Fibroblast of skin of scalp (primary cell): ENCODE measurements around the gene HDAC1.
"Not testable (repeated sequence)": the region's sequence is repeated elsewhere in the genome, so short reads cannot be mapped to it uniquely, and the experiment has no call there.

Experiments used
- DNase-seq: peaks from one replicate; pipeline ENCODE4 v3.0.0-alpha.2; 2013

The HDAC1 gene

DNA sequence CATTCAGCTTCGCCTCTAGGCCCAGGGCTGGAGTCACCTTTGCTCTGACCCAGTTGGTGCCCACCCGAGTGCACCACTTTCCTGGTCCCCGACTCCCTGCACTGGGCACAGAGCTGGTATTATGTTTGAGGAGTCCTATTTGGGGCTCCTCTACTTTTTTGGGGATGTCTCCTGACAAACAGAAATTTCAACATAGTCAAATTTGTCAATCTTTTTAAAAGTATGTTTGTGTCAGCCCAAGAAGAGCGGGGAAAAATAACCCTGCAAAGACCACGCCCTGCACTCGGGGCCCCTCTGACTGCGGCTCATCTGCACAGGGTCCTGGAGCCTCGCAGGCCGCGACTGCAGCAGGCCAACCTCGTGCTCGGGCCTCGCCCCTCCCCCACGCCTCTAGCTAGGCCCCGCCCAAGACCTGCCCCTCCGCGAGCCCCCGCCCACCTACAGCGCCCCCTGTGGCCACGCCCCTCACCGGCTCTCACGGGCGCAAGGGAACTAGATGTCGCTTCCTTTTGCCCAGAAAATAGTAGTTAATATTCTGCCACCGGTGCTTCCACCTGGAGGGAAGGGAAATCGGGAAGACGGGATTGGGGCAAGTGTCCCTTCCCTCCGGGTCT lies 59.0 kb downstream of the HDAC1 start:
- peak; percentile 73 for DNase-seq

DNA sequence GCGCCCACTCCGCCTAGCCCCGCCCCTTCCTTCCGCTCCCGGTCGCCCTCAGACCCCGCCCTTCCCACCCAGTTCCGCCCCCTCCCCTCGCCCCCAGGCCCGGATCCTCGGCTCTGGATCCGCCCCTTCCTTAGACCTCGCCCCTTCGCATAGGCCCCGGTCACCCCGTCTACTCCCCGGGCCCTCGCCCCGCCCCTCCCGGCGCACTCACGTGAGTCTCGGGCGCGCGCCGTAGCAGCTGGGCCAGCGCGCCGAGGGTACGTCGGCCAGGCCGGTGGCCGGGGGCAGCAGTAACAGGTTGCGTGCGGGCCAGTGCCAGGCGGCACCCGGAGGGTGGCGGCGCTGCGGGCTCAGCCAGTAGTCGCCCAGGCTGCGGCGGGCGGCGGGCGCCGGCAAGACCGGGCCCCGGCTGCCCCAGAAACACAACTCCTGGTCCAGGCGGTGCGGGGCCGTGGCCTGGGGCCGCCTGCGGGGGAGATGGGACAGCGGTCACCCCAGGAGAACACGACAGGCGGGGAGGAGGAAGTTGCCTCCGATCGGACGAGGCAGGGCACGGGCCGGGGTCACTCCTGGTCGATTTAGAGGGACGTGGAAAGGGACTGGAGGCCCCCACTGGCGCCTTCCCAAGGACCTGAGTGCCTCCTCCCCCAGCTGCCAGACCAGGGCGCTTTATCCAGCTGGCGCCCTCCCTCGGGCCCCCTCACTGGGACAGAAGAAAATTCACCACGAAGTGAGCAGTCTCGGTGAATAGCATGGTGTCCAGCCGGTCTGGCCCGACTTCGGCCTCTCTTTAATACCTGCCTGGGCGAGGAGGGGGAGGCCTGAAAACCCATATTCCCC lies 59.7 kb downstream of the HDAC1 start:
- DNase-seq = peak; percentile 96

DNA sequence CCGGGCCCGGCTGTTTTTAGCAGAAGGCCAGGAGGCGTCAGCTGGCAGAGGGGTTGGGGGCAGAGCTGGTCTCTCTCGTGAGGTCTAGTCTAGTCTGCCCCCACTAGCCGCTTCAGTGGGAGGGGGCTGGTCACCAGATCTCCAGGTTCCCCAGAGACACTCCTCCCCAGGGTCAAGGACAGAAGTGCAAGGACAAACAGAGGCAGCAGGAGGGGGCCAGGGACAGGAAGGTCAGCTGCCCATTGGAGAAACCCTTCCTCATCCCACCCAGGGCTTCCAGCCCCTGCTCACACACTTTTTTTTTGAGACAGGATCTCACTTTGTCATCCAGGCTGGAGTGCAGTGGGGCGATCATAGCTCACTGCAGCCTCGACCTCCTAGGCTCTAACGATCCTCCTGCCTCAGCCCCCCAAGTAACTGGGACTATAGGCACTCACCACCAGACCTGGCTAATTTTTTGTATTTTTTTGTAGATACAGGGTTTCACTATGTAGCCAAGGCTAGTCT lies 60.4 kb downstream of the HDAC1 start:
- DNase-seq = no peak

DNA sequence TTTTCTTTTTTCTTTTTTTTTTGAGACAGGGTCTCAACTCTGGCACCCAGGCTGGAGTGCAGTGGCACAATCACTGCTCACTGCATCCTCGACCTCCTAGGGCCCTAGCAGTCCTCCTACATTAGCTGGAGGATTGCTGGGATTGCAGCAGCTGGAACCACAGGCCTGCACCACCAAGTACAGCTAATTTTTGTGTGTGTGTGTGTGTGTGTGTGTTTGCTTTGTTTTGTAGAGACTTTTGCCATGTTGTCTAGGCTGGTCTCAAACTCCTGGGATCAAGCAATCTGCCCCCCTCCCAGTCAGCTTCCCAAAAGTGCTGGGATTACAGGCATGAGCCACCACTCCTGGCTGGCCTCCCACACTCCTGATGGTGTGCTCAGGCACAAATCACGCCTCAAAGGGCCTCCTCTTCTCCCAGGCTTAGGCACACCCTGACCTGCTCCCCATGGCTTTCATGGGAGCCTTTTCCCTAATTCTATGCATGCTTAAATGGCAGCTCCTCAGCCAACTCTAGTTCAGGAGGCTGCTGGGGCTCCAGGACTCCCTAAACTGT lies 61.0 kb downstream of the HDAC1 start:
- no peak for DNase-seq

DNA sequence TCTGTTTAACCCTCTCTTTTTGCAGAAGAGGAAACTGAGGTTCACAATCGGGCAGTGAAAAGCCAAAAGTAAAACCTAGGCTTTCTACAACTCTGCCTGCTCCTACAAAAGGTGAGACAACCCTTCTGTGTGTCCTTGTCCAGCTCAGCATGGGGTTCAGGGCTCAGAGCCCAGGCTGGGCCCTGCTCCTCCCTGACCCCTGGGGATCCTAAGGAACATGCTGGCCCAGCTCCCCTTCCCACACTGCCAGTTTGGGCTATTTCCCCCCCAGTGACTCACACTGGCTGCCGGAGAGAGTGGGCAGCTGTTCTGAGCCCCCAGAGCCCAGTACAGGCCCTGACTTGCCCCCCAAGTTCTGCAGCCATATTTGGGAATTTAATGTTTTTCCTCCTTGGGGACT lies 61.5 kb downstream of the HDAC1 start:
- DNase-seq = no peak

DNA sequence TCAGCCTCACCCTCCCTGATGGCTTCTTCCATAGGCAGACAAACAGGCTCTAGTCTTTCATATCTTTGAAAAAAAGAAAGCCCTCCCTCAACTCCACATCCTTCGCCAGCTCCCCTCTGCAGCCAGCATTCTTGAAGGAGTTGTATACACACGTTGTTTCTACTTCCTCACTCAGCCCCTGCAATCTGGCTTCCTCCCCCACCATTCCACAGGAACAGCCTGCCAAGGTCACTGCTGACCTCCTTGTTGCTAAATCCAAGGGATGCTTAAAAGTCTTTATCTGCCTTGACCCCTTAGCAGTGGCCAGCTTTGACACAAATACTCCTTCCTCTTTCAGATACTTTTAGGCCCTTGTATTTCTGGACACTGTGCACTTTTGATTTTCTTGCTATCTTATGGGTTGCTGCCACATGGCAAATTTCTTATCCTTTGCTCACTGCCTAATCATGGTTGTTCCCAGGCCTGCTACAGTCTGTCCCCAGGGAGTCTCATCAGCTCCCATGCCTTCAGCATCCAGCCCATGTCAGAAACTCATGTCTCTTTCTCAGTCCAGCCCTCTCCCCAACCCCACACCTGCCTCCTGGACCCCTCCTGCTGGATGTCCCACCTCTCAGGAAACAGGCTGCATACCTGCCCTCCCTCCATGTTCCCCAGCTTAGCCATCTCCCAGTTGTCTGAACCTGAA lies 62.1 kb downstream of the HDAC1 start:
- peak; percentile 47 for DNase-seq

DNA sequence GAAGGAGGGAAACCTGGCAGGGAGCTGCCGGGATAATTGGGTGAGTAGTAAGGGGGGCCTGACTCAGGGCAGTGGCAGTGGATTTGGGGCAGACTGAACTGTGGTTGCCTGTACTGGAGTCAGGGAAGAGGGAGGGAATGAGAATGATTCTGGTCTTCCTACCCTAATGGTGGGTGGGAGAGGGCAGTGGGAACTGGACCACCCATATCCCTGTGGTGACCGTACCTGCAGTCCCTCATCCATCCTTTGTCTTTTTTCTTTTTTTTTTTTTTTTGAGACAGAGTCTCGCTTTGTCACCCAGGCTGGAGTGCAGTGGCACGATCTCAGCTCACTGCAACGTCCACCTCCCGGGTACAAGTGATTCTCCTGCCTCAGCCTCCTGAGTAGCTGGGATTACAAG lies 63.9 kb downstream of the HDAC1 start:
- DNase-seq = not testable (repeated sequence)

DNA sequence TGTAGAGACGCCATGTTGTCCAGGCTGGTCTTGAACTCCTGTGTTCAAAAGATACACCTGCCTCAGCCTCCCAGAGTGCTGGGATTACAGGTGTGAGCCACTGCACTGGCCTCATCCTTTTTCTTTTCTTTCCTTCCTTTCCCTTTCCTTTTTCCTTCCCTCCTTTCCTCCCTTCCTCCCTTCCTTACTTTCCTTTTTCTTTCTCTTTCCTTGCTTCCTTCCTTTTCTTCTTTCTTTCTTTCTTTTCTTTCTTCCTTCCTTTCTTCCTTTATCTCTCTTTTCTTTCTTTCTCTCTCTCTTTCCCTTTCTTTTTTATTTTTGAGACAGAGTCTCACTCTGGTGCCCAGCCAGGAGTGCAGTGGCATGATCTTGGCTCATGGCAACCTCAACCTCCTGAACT lies 64.6 kb downstream of the HDAC1 start:
- no peak for DNase-seq

DNA sequence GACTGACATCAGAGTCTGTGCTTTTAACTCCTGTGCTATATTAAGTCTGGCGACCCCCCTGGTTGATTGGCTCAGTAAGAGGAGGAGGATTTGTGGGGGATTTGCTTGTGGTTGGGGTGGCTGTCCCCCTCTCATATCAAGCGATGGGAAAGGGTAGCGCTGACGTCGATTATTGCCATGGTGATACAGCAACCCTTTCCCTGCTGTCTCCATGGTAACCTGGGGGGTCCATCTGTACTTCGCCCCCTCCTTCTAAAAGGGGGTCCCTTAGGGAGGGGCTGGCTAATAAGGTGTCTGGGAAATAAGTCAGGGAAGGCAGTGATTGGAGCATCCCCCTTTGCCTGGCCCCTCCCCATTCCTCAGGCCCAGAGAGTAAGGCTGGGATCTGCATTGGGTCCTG lies 65.7 kb downstream of the HDAC1 start:
- DNase-seq = no peak

DNA sequence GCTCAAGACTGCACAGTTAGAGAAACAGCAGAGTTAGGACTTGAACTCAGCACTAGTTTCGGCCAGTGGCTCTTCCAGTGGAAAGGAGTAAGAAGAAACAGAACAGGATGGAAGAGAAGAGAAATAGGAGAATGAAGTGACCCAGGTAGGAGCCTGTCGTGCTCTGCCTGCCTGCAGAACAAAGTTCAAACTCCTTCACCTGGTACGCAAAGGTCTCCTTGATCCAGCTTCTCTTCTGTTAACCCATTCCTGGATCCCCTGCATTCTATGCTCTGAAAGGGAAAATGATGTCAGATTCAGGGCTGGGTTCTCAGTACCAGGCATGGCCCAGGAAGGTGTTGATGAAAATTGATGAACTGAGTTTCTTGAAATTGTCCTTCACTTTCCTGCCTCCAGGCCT lies 66.6 kb downstream of the HDAC1 start:
- no peak for DNase-seq

DNA sequence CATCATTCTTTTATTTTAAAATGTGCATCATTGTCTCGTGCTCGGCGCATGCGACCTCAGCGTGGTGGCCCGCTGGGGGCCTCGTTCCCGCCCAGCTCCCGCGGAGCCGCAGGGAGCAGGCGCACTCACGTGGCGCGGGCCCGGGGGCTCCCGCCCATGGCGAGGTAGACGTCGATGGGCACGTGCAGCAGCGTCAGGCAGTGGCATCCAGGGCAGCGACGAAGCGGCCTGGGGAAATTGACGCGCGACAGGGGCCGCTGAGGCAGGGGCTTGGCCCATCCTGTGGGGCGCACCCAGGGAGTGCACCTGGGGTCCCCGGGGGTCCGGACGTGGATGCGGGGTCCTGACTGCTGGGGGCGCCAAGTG lies 69.4 kb downstream of the HDAC1 start:
- DNase-seq = no peak

DNA sequence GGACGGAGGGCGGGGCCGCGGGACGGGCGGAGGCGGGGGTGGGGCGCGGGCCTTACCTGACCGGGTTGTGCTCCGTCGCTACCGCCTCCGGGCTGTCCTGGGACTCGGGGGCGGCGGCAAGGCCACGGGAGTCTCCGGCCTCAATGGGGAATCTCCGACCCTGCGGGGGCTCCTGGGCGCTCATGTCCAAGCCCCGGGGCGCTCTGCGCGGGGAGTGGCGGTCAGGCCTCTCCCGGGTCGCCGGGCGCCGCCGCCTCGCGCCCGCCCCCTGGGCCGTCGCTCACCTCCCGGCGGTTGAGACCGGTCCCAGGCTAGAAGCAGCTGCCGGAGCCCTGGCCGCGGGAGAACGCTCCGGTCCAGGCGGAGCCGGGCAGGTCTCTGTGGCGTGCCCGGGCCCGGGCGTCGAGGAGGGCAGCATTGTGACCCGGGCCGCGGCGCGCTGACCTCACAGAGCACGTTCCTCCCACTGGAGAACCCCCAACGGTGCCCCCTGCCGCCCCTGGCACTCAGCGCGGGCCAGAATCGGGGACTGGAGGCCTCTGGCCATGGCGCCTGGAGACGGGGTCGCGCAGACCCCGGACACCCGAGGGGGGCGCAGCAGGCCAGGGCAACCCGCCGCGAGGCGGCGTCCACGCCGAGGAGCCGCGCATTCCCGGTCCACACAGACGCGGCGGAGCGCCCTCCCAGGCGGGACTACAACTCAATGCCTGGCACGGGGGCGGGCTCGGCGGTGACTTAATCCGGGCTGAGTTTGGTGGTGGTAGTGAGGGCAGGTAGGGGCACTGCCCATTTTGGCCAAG lies 70.0 kb downstream of the HDAC1 start:
- DNase-seq = peak; percentile 33

DNA sequence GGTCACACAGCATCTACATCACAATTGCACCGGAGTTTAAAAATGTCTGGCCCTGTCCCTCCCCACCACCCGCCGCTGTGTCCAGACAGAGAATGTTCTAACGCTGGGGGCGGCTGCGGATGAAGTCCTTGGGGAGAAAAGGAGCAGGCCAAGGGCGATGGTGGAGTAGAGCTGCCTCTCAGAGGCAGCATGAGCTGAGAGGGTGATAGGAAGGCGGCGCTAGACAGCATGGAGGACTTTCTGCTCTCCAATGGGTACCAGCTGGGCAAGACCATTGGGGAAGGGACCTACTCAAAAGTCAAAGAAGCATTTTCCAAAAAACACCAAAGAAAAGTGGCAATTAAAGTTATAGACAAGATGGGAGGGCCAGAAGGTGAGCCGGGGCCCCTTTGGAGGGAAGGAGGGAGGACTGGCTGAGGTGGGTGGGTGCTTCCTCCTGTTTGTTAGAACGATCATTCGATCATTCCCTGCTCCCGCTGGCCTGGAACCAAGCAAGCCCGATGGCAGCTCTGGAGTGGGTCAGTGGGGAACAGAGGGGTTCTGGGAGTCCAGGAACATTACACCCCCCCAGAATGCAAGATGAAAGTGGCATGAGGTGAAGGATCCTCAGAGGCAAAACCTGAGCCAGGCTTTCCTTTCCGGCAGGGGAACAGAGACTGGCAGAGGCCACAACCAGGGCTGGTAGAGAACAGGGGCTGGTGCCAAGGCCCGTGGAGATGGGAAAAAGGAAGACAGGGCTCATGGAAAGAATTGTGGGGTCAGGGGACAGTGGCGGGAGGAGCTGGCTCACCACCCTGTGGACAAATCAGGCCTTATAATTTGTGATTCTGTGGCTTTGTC lies 70.8 kb downstream of the HDAC1 start, which contains the start of the genes FAM229A and TSSK3:
Gene FAM229A (minus strand): TSS at position 12 of the 840 bp plus-strand sequence. CDS start 394 bp downstream, outside the sequence.
Gene TSSK3 (plus strand): TSS at position 66 of the 840 bp plus-strand sequence. CDS start 163 bp downstream, at position 229.
- no peak for DNase-seq

DNA sequence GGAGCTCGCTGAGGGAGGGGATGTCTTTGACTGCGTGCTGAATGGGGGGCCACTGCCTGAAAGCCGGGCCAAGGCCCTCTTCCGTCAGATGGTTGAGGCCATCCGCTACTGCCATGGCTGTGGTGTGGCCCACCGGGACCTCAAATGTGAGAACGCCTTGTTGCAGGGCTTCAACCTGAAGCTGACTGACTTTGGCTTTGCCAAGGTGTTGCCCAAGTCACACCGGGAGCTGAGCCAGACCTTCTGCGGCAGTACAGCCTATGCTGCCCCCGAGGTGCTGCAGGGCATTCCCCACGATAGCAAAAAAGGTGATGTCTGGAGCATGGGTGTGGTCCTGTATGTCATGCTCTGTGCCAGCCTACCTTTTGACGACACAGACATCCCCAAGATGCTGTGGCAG lies 71.8 kb downstream of the HDAC1 start:
- DNase-seq = no peak

DNA sequence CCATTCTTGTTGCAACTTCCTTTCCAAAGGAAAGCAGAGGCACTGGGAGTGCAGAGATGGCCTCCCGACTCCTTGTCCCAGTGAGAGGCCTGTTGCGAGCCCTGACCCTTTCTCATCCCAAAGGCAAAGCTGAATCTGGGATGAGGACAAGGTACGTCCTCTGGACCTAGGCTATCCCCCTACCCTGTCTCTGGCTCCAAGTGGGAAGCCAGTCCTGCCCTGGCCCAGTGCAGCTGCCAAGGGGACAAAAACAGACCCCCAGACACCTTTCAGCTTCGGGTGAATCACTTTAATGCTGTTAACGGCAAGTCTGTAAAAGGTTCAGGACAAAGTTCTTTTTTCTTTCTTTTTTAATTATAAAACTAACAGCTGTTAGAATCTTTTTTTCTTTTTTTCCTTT lies 73.0 kb downstream of the HDAC1 start:
- no peak for DNase-seq

DNA sequence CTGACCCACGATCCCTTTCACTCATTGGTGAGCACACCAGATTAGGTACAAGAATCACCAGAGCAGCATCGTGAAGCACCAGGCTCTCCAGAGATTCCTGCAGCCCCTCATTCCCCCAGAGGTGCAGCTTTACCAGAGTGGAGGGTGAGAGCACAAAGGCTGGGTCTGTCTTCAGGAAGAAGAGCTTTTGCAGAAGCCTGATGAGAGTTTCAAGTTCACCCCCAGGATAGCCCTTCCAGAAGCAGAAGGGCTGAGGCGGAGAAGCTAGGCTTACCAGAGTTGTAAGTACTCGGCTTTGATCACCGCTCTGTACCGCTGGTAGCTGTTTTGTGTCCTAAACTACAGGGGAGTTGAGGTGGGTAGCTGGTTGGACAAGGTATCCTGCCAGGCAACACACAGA lies 73.6 kb downstream of the HDAC1 start:
- no peak for DNase-seq

DNA sequence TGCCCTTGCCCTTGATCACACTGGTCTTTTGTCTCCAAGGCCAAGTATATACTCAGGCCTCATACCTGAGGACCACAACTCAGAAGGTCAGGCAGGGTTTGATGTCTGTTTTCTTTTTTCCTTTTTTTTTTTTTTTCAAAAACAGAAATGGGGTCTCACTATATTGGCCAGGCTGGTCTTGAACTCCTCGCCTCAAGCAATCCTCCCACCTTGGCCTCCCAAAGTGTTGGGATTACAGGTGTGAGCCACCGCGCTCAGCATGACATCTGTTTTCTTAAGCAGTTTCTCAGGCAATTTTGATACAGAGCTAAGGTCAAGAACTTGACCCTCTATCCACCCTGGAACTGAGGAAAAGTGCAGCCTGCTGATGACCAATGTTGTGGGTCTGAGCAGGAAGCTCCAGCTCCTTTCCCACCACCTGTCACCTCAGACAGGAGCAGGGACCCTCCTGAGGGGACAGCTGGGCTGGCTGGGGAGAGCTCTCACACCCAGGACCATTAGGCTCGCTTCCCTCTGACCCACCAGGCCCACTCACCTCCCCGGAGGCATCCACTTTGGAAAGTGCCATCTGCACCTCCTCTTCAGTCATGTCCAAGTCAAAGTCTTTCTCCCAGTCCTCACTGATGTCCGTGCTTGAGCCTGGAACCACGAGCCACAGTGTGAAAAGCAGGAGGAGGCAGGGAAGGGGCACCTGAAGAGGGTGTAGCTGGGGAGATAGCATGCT lies 76.2 kb downstream of the HDAC1 start:
- DNase-seq = no peak

DNA sequence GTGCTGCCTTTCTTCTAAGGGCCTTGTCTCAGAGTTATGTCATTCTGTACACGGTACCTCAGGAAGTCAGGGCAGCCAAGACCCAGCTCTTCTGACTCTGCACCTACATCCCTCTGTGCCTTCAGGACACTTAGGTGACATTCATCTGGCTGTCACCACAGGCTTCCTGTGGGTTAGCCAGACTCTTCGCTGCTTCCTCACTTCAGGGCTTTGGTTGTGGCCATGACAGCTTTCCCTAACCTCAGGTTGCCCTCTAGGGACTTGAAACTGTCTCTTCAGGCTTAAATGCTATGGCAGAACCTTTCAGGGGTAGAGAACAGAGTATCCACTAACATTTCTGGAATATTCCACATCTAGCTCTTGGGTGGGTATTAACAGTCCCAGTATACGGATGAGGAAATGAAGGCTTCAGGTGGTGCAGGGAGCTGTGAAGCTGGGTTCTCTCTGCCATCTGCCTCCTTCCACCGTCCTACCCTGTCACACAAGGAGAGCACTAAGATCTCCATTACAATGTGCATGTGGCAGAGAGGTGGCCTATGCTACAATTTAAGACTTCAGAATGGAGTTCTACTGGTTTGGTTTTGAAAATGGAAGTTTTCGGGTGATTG lies 80.4 kb downstream of the HDAC1 start:
- no peak for DNase-seq

DNA sequence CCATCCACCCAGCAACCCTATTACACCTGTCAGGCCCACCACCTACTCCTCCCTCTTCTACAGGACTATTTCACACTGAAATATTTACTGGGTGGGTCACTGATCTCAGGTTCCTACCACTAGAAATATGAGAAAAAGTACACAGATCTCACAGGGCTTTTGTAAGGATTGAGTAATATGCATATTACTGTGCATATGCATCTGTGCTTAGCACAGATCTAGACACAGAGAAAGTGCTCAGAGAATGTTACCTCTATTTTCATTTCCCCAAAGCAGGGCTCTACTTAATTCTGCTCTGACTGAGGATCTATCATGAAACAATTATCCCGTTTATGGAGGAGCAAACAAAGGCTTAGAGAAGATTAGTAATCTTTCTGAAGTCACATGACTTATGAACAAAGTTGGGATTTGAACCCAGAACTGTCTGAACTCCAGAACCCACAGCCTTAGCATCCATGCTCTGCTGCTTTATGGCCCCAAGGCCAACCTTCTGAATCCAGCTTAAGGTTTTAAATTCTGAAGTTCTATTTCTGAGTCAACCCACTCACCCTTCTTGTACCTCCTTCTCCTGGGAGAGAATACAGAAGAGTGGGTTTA lies 82.2 kb downstream of the HDAC1 start:
- DNase-seq = no peak

DNA sequence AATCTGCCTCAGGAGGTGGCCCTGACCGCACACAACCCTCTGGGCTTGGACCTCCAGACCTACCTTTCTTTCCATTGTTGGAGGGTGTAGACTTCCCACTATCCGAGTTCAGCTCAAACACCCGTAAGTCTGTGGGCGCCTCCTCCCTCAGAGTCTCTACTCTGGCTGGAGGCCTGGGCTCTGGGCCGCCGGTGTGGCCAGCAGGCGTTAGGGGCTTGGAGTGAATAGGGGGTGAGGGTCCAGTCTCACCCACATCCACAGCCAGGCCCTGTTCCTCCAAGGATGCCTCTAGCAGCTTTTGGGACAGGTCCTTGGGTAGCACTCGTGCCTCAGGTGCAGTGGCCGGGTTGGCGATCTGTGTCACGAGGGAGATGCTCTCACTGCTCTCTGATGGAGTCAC lies 84.3 kb downstream of the HDAC1 start:
- DNase-seq = no peak
